Measurements from ENCODE around the gene ADAMTS13. TPM values are rescaled to one million over a fixed set of nuclear protein-coding genes. Genes with fewer than 3 reads are reported as not detected.

Gene ADAMTS13
- 0.89 and 1.2 TPM in 2 replicates for total RNA-seq

GRCh38 chr9:133421615-133422542 lies at the start of gene ADAMTS13:
TSS of gene ADAMTS13 (plus strand) at chr9:133422367. CDS start at chr9:133422444, 77 bp downstream.

GRCh38 chr9:133375724-133376654 lies 46.2 kb upstream of the ADAMTS13 start, which contains the start of the genes STKLD1 and SURF4:
TSS of gene STKLD1 (plus strand) at chr9:133376366. CDS start at chr9:133376474, 108 bp downstream.
TSS of gene SURF4 (minus strand) at chr9:133376060. CDS start at chr9:133375969, 91 bp downstream.

GRCh38 chr9:133417541-133418461 lies 4.4 kb upstream of the ADAMTS13 start, which contains the start of gene REXO4:
TSS of gene REXO4 (minus strand) at chr9:133418010. CDS start at chr9:133417844, 166 bp downstream.

GRCh38 chr9:133459476-133460404 lies 37.6 kb downstream of the ADAMTS13 start, which contains the start of gene CACFD1:
TSS of gene CACFD1 (plus strand) at chr9:133459978. CDS start at chr9:133460067, 89 bp downstream.

GRCh38 chr9:133478851-133479711 lies 56.9 kb downstream of the ADAMTS13 start, which contains the start of gene SLC2A6:
TSS of gene SLC2A6 (minus strand) at chr9:133479099. CDS start at chr9:133479059, 40 bp downstream.

Other genes starting within 250 kb of the ADAMTS13 start
- not detected in 2 replicates for gene OBP2B, start 213.1 kb upstream of the ADAMTS13 start, total RNA-seq
- gene ABO, start 147.2 kb upstream of the ADAMTS13 start, total RNA-seq, result not detected in 2 replicates
- gene SURF6, start 86.2 kb upstream of the ADAMTS13 start, total RNA-seq, result 5.9 and 7.3 TPM in 2 replicates
- 17.7 and 18.6 TPM in 2 replicates for gene MED22, start 74.2 kb upstream of the ADAMTS13 start, total RNA-seq
- gene RPL7A, start 74.1 kb upstream of the ADAMTS13 start, total RNA-seq, result 2,817 and 2,965 TPM in 2 replicates
- 38.3 and 43.6 TPM in 2 replicates for gene SURF1, start 65.9 kb upstream of the ADAMTS13 start, total RNA-seq
- gene SURF2, start 65.8 kb upstream of the ADAMTS13 start, total RNA-seq, result 21.5 and 46.7 TPM in 2 replicates
- 326 and 332 TPM in 2 replicates for gene SURF4, start 46.3 kb upstream of the ADAMTS13 start, total RNA-seq
- not detected in 2 replicates for gene STKLD1, start 46.0 kb upstream of the ADAMTS13 start, total RNA-seq
- 14.8 and 16.2 TPM in 2 replicates for gene REXO4, start 4.4 kb upstream of the ADAMTS13 start, total RNA-seq
- gene CACFD1, start 37.6 kb downstream of the ADAMTS13 start, total RNA-seq, result 3.4 and 3.5 TPM in 2 replicates
- gene SLC2A6, start 56.7 kb downstream of the ADAMTS13 start, total RNA-seq, result 20.0 and 21.0 TPM in 2 replicates
- gene MYMK, start 102.6 kb downstream of the ADAMTS13 start, total RNA-seq, result not detected in 2 replicates
- gene ADAMTSL2, start 112.3 kb downstream of the ADAMTS13 start, total RNA-seq, result not detected in 2 replicates
- gene FAM163B, start 187.0 kb downstream of the ADAMTS13 start, total RNA-seq, result not detected in 2 replicates
- not detected in 2 replicates for gene DBH, start 214.0 kb downstream of the ADAMTS13 start, total RNA-seq